ENCODE results near the gene DHRSX.

The DHRSX gene

GRCh38 chrX:2545144-2545543, 44.4 kb upstream of the DHRSX start:
- Histone ChIP-seq H3K4me3 (ENCODE audit: low read depth, low read length) (no peak overlapping the region), H3K36me3 (replicated peaks) (no peaks in the 10 kb centered on the region), H3K27ac (no peak overlapping the region), H3K27me3 (replicated peaks) (no peaks in the 10 kb centered on the region)
- no peak for DNase-seq
- in situ Hi-C loops (cut with HindIII; ENCODE audit: low pct_ligation_motif_present, low sequenced_read_pairs): no loop called here
- no peak for TF ChIP-seq CTCF (IDR thresholded peaks at IDR 0.05; ENCODE audit: low read depth, low read length, missing control alignments)

GRCh38 chrX:2542826-2543521, 42.2 kb upstream of the DHRSX start:
- in situ Hi-C loops (cut with HindIII; ENCODE audit: low pct_ligation_motif_present, low sequenced_read_pairs): no loop called here
- no peaks in the 10 kb centered on the region for H3K36me3 ChIP-seq (replicated peaks)

GRCh38 chrX:2541603-2542002, 40.8 kb upstream of the DHRSX start:
- Histone ChIP-seq H3K4me3 (ENCODE audit: low read depth, low read length) (no peak overlapping the region), H3K27ac (no peak overlapping the region), H3K27me3 (replicated peaks) (no peaks in the 10 kb centered on the region), H3K36me3 (replicated peaks) (no peaks in the 10 kb centered on the region)
- no peak for DNase-seq
- in situ Hi-C loops (cut with HindIII; ENCODE audit: low pct_ligation_motif_present, low sequenced_read_pairs): no loop called here
- no peak for TF ChIP-seq CTCF (IDR thresholded peaks at IDR 0.05; ENCODE audit: low read depth, low read length, missing control alignments)

More at GRCh38 chrX:2542826-2543521, 42.2 kb upstream of the DHRSX start:
- TF ChIP-seq CTCF (IDR thresholded peaks at IDR 0.05; ENCODE audit: low read depth, low read length, missing control alignments): no peak
- H3K27ac ChIP-seq: no peak overlapping the region
- no peak overlapping the region for H3K4me3 ChIP-seq (ENCODE audit: low read depth, low read length)
- H3K27me3 ChIP-seq (replicated peaks): no peaks in the 10 kb centered on the region
- no peak for DNase-seq

- H3K36me3 ChIP-seq (replicated peaks): no peaks in the 10 kb centered on the region
- H3K4me3 ChIP-seq (ENCODE audit: low read depth, low read length): no peak overlapping the region
- in situ Hi-C loops (cut with HindIII; ENCODE audit: low pct_ligation_motif_present, low sequenced_read_pairs): no loop called here
- no peak overlapping the region for H3K27ac ChIP-seq
- no peaks in the 10 kb centered on the region for H3K27me3 ChIP-seq (replicated peaks)
- no peak for TF ChIP-seq CTCF (IDR thresholded peaks at IDR 0.05; ENCODE audit: low read depth, low read length, missing control alignments)
- no peak for DNase-seq
Measured at GRCh38 chrX:2540426-2540947, 39.7 kb upstream of the DHRSX start.

GRCh38 chrX:2539586-2539985, 38.8 kb upstream of the DHRSX start:
- TF ChIP-seq CTCF (IDR thresholded peaks at IDR 0.05; ENCODE audit: low read depth, low read length, missing control alignments): no peak
- DNase-seq: no peak
- no peak overlapping the region for H3K27ac ChIP-seq
- no peak overlapping the region for H3K4me3 ChIP-seq (ENCODE audit: low read depth, low read length)
- in situ Hi-C loops (cut with HindIII; ENCODE audit: low pct_ligation_motif_present, low sequenced_read_pairs): no loop called here
- no peaks in the 10 kb centered on the region for H3K27me3 ChIP-seq (replicated peaks)
- no peaks in the 10 kb centered on the region for H3K36me3 ChIP-seq (replicated peaks)

All from brain microvascular endothelial cell (primary cell).